Retinal pigment epithelial cell (primary cell): Measurements from ENCODE around the gene CADPS2.

Experiments used
- DNase-seq: peaks from one replicate; pipeline ENCODE4 v3.0.0-alpha.2; 2010; ENCODE audit warnings: low read depth
- H3K4me3 ChIP-seq: 2 replicates; pipeline ENCODE4 v1.5.1; 2011; ENCODE audit warnings: mild to moderate bottlenecking, low read length, control low read depth, moderate library complexity
- CTCF ChIP-seq: conservative IDR thresholded peaks from 2 replicates; pipeline ENCODE4 v1.5.1; 2011; ENCODE audit warnings: low read depth, low read length, control low read depth, inconsistent platforms

Gene CADPS2

DNA sequence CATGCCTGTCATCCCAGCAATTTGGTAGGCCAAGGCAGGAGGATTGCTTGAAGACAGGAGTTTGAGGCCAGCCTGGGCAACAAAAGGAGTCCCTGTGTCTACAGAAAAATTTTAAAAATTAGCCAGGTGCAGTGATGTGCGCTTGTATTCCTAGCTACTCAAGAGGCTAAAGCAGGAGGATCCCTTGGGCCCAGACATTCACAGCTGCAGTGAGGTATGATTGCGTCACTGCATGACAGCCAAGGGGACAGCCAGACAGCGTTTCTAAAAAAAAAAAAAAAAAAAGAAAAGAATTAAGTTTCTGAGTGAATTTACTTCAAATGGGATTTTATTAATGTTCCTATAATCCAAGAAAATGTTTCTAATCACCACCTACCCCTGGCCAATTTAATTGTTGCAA is 96.1 kb downstream of the CADPS2 start:
- DNase-seq = no peak
- H3K4me3 ChIP-seq = no peak overlapping the region
- no peak for TF ChIP-seq CTCF

DNA sequence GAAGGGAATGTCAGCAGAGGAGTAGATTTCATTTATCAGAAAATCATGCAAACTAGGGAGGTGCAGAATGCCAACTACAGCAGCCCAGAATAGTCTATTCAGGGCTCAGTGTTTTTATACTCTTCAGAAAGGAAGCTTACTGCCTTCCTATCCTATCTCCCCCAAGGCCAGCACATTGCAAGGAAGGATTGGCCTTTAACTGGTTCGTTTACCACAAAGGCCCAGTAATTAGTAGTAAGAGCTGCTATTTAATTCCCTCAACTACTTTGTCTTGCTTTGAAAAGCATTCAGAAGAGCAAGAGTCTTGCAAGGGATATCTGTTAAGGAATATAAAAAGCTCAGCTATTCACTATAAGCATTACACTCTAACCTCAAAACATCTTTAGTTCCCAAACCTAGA is 97.1 kb downstream of the CADPS2 start:
- DNase-seq = no peak
- TF ChIP-seq CTCF = no peak
- H3K4me3 ChIP-seq = no peak overlapping the region

- TF ChIP-seq CTCF = no peak
- peak; percentile 81 for DNase-seq
- no peak overlapping the region for H3K4me3 ChIP-seq
Observed at GRCh38 chr7:122770686-122771335, 115.4 kb downstream of the CADPS2 start.

DNA sequence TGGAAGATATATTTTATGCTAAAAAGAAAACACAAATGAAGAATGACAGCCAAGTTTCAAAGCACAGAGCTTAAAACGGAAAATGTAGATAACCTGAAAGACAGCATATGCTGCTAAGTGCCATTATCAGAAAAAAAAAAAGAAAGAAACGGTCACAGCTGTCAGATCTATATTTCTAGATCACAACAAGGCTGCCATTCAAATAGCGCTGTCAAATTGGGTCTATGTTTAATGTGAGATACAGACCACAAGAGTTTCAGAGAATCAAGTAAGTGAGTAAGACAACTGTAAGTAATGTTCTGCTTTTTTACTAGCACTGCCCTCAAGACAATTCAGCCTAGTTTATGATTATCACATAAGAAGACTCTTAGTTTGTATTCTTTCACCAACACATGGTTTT is 117.4 kb downstream of the CADPS2 start:
- DNase-seq = no peak
- H3K4me3 ChIP-seq = no peak overlapping the region
- TF ChIP-seq CTCF = no peak

DNA sequence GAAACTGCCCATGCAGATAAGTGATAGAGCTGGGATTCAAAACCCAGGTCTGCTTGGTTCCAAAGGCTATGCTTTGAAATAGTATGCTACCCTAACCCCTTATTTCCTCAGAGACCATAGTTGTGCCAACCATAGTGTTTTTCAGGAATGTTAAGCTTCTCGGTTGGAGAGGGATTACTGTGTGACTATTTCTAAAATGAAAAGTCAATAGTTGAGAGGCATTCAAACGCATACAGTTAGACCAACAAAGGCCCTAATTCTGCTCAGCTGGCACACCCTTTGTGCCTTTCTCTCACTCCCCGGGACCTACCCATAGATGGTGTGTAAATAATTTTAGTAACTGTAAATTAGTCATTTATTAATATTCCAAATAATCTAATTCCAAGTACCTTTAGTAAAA is 118.9 kb downstream of the CADPS2 start:
- H3K4me3 ChIP-seq = no peak overlapping the region
- TF ChIP-seq CTCF = no peak
- DNase-seq = peak; percentile 27

GRCh38 chr7:122766593-122766992 is 119.7 kb downstream of the CADPS2 start:
- no peak for DNase-seq
- no peak overlapping the region for H3K4me3 ChIP-seq
- TF ChIP-seq CTCF = no peak

DNA sequence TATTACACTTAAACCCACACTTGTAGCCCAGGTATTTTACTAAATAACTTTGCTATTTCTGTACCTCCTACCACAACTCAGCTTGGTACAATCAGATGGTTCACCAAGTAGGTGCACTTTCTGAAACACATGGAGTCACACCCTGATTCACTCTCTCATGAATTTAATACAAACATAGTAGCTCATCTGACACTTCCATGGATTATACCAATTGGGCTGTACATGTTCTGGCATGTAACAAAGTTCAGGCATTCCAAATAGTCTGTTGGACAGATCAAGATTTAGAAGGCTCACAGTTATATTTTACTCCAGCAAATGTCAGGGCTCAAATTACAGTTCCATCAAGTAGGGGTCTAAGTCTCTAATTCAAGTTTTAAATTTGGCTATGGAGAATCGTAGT is 121.4 kb downstream of the CADPS2 start:
- TF ChIP-seq CTCF = no peak
- H3K4me3 ChIP-seq = no peak overlapping the region
- DNase-seq = no peak
